Stimulated activated naive CD8-positive, alpha-beta T cell treated with anti-CD3 and anti-CD28 coated beads, Interleukin-15, Interleukin-2, amounts not matched to agents 100 ng/mL and 50 ng/mL, for 24 hours (primary cell): ENCODE data around the gene CATSPER2.
"Not testable (repeated sequence)": the region's sequence is repeated elsewhere in the genome, so short reads cannot be mapped to it uniquely, and the experiment has no call there.

ENCODE experiments used
- H3K27ac Mint-ChIP-seq: one replicate; pipeline ENCODE4 v1.8.0; 2021; ENCODE audit warnings: mild to moderate bottlenecking, mixed read lengths
- H3K27me3 Mint-ChIP-seq: one replicate; pipeline ENCODE4 v1.8.0; 2021; ENCODE audit warnings: mixed read lengths
- H3K36me3 Mint-ChIP-seq: one replicate; pipeline ENCODE4 v1.8.0; 2021; ENCODE audit warnings: low read depth, mixed read lengths
- H3K4me1 Mint-ChIP-seq: one replicate; pipeline ENCODE4 v1.8.0; 2021; ENCODE audit warnings: low read depth, mixed read lengths
- H3K4me3 Mint-ChIP-seq: one replicate; pipeline ENCODE4 v1.8.0; 2021; ENCODE audit warnings: mild to moderate bottlenecking, mixed read lengths
- H3K9me3 Mint-ChIP-seq: one replicate; pipeline ENCODE4 v1.8.0; 2021; ENCODE audit warnings: mixed read lengths

The CATSPER2 gene

GRCh38 chr15:43618700-43619099 is 29.9 kb downstream of the CATSPER2 start, which contains the start of gene STRC:
Gene STRC (minus strand): TSS chr15:43618800. CDS start chr15:43618722, 78 bp downstream.
- not testable (repeated sequence) for H3K36me3 Mint-ChIP-seq, H3K4me1 Mint-ChIP-seq, H3K27ac Mint-ChIP-seq, H3K9me3 Mint-ChIP-seq, H3K4me3 Mint-ChIP-seq, H3K27me3 Mint-ChIP-seq

GRCh38 chr15:43617750-43618149 is 30.9 kb downstream of the CATSPER2 start:
- H3K4me1 Mint-ChIP-seq, H3K27me3 Mint-ChIP-seq, H3K36me3 Mint-ChIP-seq, H3K9me3 Mint-ChIP-seq, H3K4me3 Mint-ChIP-seq, H3K27ac Mint-ChIP-seq: not testable (repeated sequence)

- peaks cover 34% of the 10 kb centered on the region for H3K27me3 Mint-ChIP-seq
- not testable (repeated sequence) for H3K27ac Mint-ChIP-seq, H3K4me1 Mint-ChIP-seq, H3K4me3 Mint-ChIP-seq, H3K36me3 Mint-ChIP-seq, H3K9me3 Mint-ChIP-seq
These were observed 46.4 kb downstream of the CATSPER2 start for GRCh38 chr15:43602233-43602632.

- not testable (repeated sequence) for H3K36me3 Mint-ChIP-seq, H3K9me3 Mint-ChIP-seq, H3K27ac Mint-ChIP-seq, H3K4me1 Mint-ChIP-seq, H3K4me3 Mint-ChIP-seq
- H3K27me3 Mint-ChIP-seq, result peaks cover 41% of the 10 kb centered on the region
These were observed 48.4 kb downstream of the CATSPER2 start for GRCh38 chr15:43600200-43600599.

GRCh38 chr15:43599131-43599530 is 49.5 kb downstream of the CATSPER2 start:
- H3K36me3 Mint-ChIP-seq, H3K27ac Mint-ChIP-seq, H3K4me3 Mint-ChIP-seq, H3K9me3 Mint-ChIP-seq, H3K4me1 Mint-ChIP-seq: not testable (repeated sequence)
- H3K27me3 Mint-ChIP-seq, result peaks cover 36% of the 10 kb centered on the region

- H3K9me3 Mint-ChIP-seq, H3K36me3 Mint-ChIP-seq, H3K27ac Mint-ChIP-seq, H3K4me3 Mint-ChIP-seq, H3K4me1 Mint-ChIP-seq: not testable (repeated sequence)
- H3K27me3 Mint-ChIP-seq, result peaks cover 16% of the 10 kb centered on the region
These were observed 55.1 kb downstream of the CATSPER2 start, which contains the start of gene CKMT1B for GRCh38 chr15:43593328-43594190. Gene CKMT1B (plus strand): TSS chr15:43594027. CDS start chr15:43594219, 192 bp downstream.

GRCh38 chr15:43592841-43593240 is 55.8 kb downstream of the CATSPER2 start:
- H3K9me3 Mint-ChIP-seq, H3K27ac Mint-ChIP-seq, H3K4me1 Mint-ChIP-seq, H3K4me3 Mint-ChIP-seq, H3K36me3 Mint-ChIP-seq: not testable (repeated sequence)
- H3K27me3 Mint-ChIP-seq, result peaks cover 13% of the 10 kb centered on the region

- not testable (repeated sequence) for H3K4me1 Mint-ChIP-seq, H3K4me3 Mint-ChIP-seq, H3K9me3 Mint-ChIP-seq, H3K27me3 Mint-ChIP-seq, H3K27ac Mint-ChIP-seq, H3K36me3 Mint-ChIP-seq
These were observed 58.7 kb downstream of the CATSPER2 start, which contains the start of gene PPIP5K1 for GRCh38 chr15:43589778-43590466. Gene PPIP5K1 (minus strand): TSS chr15:43590208. CDS start chr15:43584504, 5,704 bp downstream.
